WTC11 (cell line): ENCODE measurements around the gene INPP4B. TPM values are rescaled to one million over a fixed set of nuclear protein-coding genes. Genes with fewer than 3 reads are reported as not detected.

Experiments used
- ATAC-seq: fragments of 200-7000 bp; cut with Tn5 transposase; 2 replicates; pipeline ENCODE4 v1.10.0; 2021; ENCODE audit warnings: mild to moderate bottlenecking, moderate library complexity
- CTCF ChIA-PET: fragments of 300-600 bp; sonication (Branson Sonifier 250); formaldehyde crosslinking; loops from one replicate; lab custom pipeline; 2021; ENCODE audit warnings: antibody characterized with exemption; lab: Charles Lee
- POLR2A ChIA-PET: fragments of 350-600 bp; sonication (Branson Sonifier 250); formaldehyde crosslinking; loops from one replicate; lab custom pipeline; 2021; ENCODE audit warnings: antibody characterized with exemption; lab: Charles Lee
- DNase-seq: peaks from one replicate; pipeline ENCODE4 v3.0.0; 2021; ENCODE audit warnings: low spot score
- H3K27ac Mint-ChIP-seq: 2 replicates; pipeline ENCODE4 v1.8.0; 2021; ENCODE audit warnings: mixed read lengths
- H3K27me3 Mint-ChIP-seq: 2 replicates; pipeline ENCODE4 v1.8.0; 2021; ENCODE audit warnings: low read depth, mild to moderate bottlenecking, moderate library complexity, mixed read lengths
- H3K36me3 Mint-ChIP-seq: 2 replicates; pipeline ENCODE4 v1.8.0; 2021; ENCODE audit warnings: mixed read lengths
- H3K4me1 Mint-ChIP-seq: 2 replicates; pipeline ENCODE4 v1.8.0; 2022; ENCODE audit warnings: mixed read lengths
- H3K4me3 Mint-ChIP-seq: 2 replicates; pipeline ENCODE4 v1.8.0; 2021; ENCODE audit warnings: mild to moderate bottlenecking, moderate library complexity, mixed read lengths
- H3K9me3 Mint-ChIP-seq: 2 replicates; pipeline ENCODE4 v1.8.0; 2021; ENCODE audit warnings: mixed read lengths
- CREB1 ChIP-seq: sonication (generic); formaldehyde crosslinking; IDR thresholded peaks from 2 replicates; pipeline ENCODE4 v1.8.0; 2023; ENCODE audit warnings: mild to moderate bottlenecking, missing genetic modification reagents
- ELF4 ChIP-seq: sonication (generic); formaldehyde crosslinking; IDR thresholded peaks from 2 replicates; pipeline ENCODE4 v1.8.1; 2022; ENCODE audit warnings: low read depth, mild to moderate bottlenecking, moderate library complexity, missing genetic modification reagents
- EMX1 ChIP-seq: fragments of 250-450 bp; sonication (Bioruptor Pico); IDR thresholded peaks from 2 replicates; pipeline ENCODE4 v1.8.0; 2021; ENCODE audit warnings: mild to moderate bottlenecking
- FOXJ3 ChIP-seq: sonication (generic); formaldehyde crosslinking; IDR thresholded peaks from 2 replicates; pipeline ENCODE4 v1.9.0; 2021; ENCODE audit warnings: missing genetic modification reagents, mild to moderate bottlenecking, borderline replicate concordance
- GRHL2 ChIP-seq: fragments of 250-450 bp; sonication (Bioruptor Pico); IDR thresholded peaks from 2 replicates; pipeline ENCODE4 v1.8.0; 2022; ENCODE audit warnings: mild to moderate bottlenecking, moderate library complexity; ENCODE audit not compliant: insufficient replicate concordance, severe bottlenecking
- HMGA2 ChIP-seq: fragments of 250-450 bp; sonication (Bioruptor Pico); IDR thresholded peaks from 2 replicates; pipeline ENCODE4 v1.4.0; 2021; ENCODE audit warnings: mild to moderate bottlenecking, moderate library complexity
- IRF2 ChIP-seq: sonication (generic); formaldehyde crosslinking; IDR thresholded peaks from 2 replicates; pipeline ENCODE4 v1.8.0; 2022; ENCODE audit warnings: low read depth, missing genetic modification reagents, borderline replicate concordance
- NFATC4 ChIP-seq: fragments of 250-450 bp; sonication (Bioruptor Pico); IDR thresholded peaks from 2 replicates; pipeline ENCODE4 v1.9.0; 2021; ENCODE audit warnings: mild to moderate bottlenecking
- NR3C1 ChIP-seq: sonication (generic); formaldehyde crosslinking; conservative IDR thresholded peaks from 2 replicates; pipeline ENCODE4 v1.8.1; 2023; ENCODE audit warnings: low read depth, mild to moderate bottlenecking, missing genetic modification reagents
- PRRX2 ChIP-seq: fragments of 250-450 bp; sonication (Bioruptor Pico); IDR thresholded peaks from 2 replicates; pipeline ENCODE4 v1.8.0; 2021; ENCODE audit warnings: mild to moderate bottlenecking
- TCF7 ChIP-seq: sonication (generic); formaldehyde crosslinking; IDR thresholded peaks from 2 replicates; pipeline ENCODE4 v1.8.0; 2022; ENCODE audit warnings: mild to moderate bottlenecking, low read depth, missing genetic modification reagents, moderate library complexity
- TEAD4 ChIP-seq: sonication (generic); formaldehyde crosslinking; IDR thresholded peaks from 2 replicates; pipeline ENCODE4 v1.8.0; 2022; ENCODE audit warnings: mild to moderate bottlenecking, missing genetic modification reagents
- ZNF219 ChIP-seq: sonication (generic); formaldehyde crosslinking; IDR thresholded peaks from 2 replicates; pipeline ENCODE4 v1.8.0; 2023; ENCODE audit warnings: missing genetic modification reagents, mild to moderate bottlenecking, borderline replicate concordance
- ZNF232 ChIP-seq: sonication (generic); formaldehyde crosslinking; IDR thresholded peaks from 2 replicates; pipeline ENCODE4 v1.8.0; 2022; ENCODE audit warnings: mild to moderate bottlenecking, missing genetic modification reagents
- ZNF396 ChIP-seq: fragments of 250-450 bp; sonication (Bioruptor Pico); IDR thresholded peaks from 2 replicates; pipeline ENCODE4 v1.8.0; 2021; ENCODE audit warnings: mild to moderate bottlenecking, moderate library complexity, borderline replicate concordance
- ZNF416 ChIP-seq: fragments of 250-450 bp; sonication (Bioruptor Pico); IDR thresholded peaks from 2 replicates; pipeline ENCODE4 v1.9.0; 2021; ENCODE audit warnings: mild to moderate bottlenecking, inconsistent platforms
- total RNA-seq: library from RNA; stranded (reverse); gene quantifications from 3 replicates; pipeline ENCODE4 v1.2.3, GENCODE V29; 2021
- TF ChIP-seq, protein P1 (sequence below): sonication (generic); formaldehyde crosslinking; IDR thresholded peaks from 2 replicates; pipeline ENCODE4 v1.8.0; 2023; ENCODE audit warnings: missing genetic modification reagents, mild to moderate bottlenecking, borderline replicate concordance
- TF ChIP-seq, protein P2 (sequence below): fragments of 250-450 bp; sonication (Bioruptor Pico); IDR thresholded peaks from 2 replicates; pipeline ENCODE4 v1.9.0; 2021; ENCODE audit warnings: mild to moderate bottlenecking
- TF ChIP-seq, protein P3 (sequence below): sonication (generic); formaldehyde crosslinking; IDR thresholded peaks from 2 replicates; pipeline ENCODE4 v1.8.0; 2022; ENCODE audit warnings: mild to moderate bottlenecking, missing genetic modification reagents
- TF ChIP-seq, protein P4 (sequence below): sonication (generic); formaldehyde crosslinking; IDR thresholded peaks from 2 replicates; pipeline ENCODE4 v1.8.1; 2022; ENCODE audit warnings: low read depth, mild to moderate bottlenecking, moderate library complexity, missing genetic modification reagents, borderline replicate concordance
- TF ChIP-seq, protein P5 (sequence below): fragments of 200-600 bp; IDR thresholded peaks from 2 replicates; pipeline ENCODE4 v1.8.0; 2022; ENCODE audit warnings: antibody characterized with exemption
- TF ChIP-seq, protein P6 (sequence below): sonication (generic); formaldehyde crosslinking; IDR thresholded peaks from 2 replicates; pipeline ENCODE4 v1.8.0; 2022; ENCODE audit warnings: missing genetic modification reagents
- TF ChIP-seq, protein P7 (sequence below): sonication (generic); formaldehyde crosslinking; IDR thresholded peaks from 2 replicates; pipeline ENCODE4 v1.8.1; 2023; ENCODE audit warnings: mild to moderate bottlenecking, missing genetic modification reagents, moderate library complexity
- TF ChIP-seq, protein P8 (sequence below): sonication (generic); formaldehyde crosslinking; IDR thresholded peaks from 2 replicates; pipeline ENCODE4 v1.8.0; 2022; ENCODE audit warnings: mild to moderate bottlenecking, missing genetic modification reagents

INPP4B gene
- total RNA-seq, 1 experiment from 2014 or later: 0.92 TPM

DNA sequence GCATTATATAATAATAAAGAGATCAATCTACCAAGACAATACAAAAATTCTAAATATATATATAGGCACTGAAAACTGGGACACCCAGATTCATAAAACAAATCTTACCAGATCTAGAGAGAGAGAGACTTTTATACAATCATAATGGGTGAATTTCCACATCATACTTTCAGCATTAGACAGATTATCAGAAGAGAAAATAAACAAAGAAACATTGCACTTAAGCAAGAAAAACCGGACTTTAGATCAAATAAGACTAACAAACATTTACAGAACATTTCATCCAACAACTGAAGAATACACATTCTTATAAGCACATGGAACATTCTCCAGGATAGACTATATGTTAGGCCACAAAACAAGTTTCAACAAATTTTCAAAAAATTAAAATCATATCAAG lies 245.1 kb downstream of the INPP4B start (continued):
- TF ChIP-seq, protein P1, sequence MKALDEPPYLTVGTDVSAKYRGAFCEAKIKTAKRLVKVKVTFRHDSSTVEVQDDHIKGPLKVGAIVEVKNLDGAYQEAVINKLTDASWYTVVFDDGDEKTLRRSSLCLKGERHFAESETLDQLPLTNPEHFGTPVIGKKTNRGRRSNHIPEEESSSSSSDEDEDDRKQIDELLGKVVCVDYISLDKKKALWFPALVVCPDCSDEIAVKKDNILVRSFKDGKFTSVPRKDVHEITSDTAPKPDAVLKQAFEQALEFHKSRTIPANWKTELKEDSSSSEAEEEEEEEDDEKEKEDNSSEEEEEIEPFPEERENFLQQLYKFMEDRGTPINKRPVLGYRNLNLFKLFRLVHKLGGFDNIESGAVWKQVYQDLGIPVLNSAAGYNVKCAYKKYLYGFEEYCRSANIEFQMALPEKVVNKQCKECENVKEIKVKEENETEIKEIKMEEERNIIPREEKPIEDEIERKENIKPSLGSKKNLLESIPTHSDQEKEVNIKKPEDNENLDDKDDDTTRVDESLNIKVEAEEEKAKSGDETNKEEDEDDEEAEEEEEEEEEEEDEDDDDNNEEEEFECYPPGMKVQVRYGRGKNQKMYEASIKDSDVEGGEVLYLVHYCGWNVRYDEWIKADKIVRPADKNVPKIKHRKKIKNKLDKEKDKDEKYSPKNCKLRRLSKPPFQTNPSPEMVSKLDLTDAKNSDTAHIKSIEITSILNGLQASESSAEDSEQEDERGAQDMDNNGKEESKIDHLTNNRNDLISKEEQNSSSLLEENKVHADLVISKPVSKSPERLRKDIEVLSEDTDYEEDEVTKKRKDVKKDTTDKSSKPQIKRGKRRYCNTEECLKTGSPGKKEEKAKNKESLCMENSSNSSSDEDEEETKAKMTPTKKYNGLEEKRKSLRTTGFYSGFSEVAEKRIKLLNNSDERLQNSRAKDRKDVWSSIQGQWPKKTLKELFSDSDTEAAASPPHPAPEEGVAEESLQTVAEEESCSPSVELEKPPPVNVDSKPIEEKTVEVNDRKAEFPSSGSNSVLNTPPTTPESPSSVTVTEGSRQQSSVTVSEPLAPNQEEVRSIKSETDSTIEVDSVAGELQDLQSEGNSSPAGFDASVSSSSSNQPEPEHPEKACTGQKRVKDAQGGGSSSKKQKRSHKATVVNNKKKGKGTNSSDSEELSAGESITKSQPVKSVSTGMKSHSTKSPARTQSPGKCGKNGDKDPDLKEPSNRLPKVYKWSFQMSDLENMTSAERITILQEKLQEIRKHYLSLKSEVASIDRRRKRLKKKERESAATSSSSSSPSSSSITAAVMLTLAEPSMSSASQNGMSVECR (CRISPR knock-in tag): no peak
- TF ChIP-seq HMGA2 (no peak), ZNF219 (CRISPR knock-in tag) (no peak), TCF7 (CRISPR knock-in tag) (no peak), FOXJ3 (CRISPR knock-in tag) (no peak)
- TF ChIP-seq, protein P2, sequence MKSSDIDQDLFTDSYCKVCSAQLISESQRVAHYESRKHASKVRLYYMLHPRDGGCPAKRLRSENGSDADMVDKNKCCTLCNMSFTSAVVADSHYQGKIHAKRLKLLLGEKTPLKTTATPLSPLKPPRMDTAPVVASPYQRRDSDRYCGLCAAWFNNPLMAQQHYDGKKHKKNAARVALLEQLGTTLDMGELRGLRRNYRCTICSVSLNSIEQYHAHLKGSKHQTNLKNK (CRISPR knock-in tag): no peak

DNA sequence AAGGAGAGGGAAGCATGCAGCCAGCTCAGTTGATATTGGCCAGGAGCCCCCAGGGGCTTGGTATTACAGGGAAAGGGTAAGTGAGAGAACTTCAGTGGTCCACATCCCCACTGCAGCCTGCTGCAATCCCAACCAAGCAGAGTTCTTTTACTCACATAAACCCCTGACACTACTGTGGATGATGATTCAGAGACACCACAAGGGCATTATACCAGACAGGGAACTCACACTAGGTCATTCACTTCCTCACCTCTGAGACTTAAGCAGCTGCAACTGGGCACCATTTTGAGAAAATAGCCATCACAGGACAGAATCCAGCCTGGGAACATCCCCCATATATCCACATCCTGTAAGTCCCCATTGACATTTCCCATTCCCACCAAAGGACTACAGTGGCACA lies 248.0 kb downstream of the INPP4B start:
- Mint-ChIP-seq H3K4me1 (no peaks in the 10 kb centered on the region), H3K36me3 (peaks cover 7% of the 10 kb centered on the region; the same call in 1 of the 2 replicates), H3K27me3 (no peaks in the 10 kb centered on the region; the same call in 1 of the 2 replicates), H3K9me3 (peaks cover 16% of the 10 kb centered on the region), H3K27ac (no peak overlapping the region), H3K4me3 (no peak overlapping the region)
- DNase-seq (no peak), ATAC-seq (no peak)
- POLR2A ChIA-PET: no interaction called here
- CTCF ChIA-PET: no interaction called here
- no peak for TF ChIP-seq IRF2 (CRISPR knock-in tag)
- TF ChIP-seq ZNF396 (CRISPR knock-in tag): no peak
- no peak for TF ChIP-seq NFATC4 (CRISPR knock-in tag)
- TF ChIP-seq NR3C1 (CRISPR knock-in tag): no peak
- TF ChIP-seq ZNF232 (CRISPR knock-in tag): no peak
- TF ChIP-seq GRHL2 (CRISPR knock-in tag): no peak
- TF ChIP-seq ZNF416 (CRISPR knock-in tag): no peak
- TF ChIP-seq TEAD4 (CRISPR knock-in tag): no peak
- TF ChIP-seq, protein P3, sequence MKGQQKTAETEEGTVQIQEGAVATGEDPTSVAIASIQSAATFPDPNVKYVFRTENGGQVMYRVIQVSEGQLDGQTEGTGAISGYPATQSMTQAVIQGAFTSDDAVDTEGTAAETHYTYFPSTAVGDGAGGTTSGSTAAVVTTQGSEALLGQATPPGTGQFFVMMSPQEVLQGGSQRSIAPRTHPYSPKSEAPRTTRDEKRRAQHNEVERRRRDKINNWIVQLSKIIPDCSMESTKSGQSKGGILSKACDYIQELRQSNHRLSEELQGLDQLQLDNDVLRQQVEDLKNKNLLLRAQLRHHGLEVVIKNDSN (CRISPR knock-in tag): no peak
- TF ChIP-seq, protein P4, sequence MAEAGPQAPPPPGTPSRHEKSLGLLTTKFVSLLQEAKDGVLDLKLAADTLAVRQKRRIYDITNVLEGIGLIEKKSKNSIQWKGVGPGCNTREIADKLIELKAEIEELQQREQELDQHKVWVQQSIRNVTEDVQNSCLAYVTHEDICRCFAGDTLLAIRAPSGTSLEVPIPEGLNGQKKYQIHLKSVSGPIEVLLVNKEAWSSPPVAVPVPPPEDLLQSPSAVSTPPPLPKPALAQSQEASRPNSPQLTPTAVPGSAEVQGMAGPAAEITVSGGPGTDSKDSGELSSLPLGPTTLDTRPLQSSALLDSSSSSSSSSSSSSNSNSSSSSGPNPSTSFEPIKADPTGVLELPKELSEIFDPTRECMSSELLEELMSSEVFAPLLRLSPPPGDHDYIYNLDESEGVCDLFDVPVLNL (CRISPR knock-in tag): no peak
- TF ChIP-seq, protein P5, sequence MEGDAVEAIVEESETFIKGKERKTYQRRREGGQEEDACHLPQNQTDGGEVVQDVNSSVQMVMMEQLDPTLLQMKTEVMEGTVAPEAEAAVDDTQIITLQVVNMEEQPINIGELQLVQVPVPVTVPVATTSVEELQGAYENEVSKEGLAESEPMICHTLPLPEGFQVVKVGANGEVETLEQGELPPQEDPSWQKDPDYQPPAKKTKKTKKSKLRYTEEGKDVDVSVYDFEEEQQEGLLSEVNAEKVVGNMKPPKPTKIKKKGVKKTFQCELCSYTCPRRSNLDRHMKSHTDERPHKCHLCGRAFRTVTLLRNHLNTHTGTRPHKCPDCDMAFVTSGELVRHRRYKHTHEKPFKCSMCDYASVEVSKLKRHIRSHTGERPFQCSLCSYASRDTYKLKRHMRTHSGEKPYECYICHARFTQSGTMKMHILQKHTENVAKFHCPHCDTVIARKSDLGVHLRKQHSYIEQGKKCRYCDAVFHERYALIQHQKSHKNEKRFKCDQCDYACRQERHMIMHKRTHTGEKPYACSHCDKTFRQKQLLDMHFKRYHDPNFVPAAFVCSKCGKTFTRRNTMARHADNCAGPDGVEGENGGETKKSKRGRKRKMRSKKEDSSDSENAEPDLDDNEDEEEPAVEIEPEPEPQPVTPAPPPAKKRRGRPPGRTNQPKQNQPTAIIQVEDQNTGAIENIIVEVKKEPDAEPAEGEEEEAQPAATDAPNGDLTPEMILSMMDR: no peak
- TF ChIP-seq EMX1 (CRISPR knock-in tag): no peak
- TF ChIP-seq, protein P6, sequence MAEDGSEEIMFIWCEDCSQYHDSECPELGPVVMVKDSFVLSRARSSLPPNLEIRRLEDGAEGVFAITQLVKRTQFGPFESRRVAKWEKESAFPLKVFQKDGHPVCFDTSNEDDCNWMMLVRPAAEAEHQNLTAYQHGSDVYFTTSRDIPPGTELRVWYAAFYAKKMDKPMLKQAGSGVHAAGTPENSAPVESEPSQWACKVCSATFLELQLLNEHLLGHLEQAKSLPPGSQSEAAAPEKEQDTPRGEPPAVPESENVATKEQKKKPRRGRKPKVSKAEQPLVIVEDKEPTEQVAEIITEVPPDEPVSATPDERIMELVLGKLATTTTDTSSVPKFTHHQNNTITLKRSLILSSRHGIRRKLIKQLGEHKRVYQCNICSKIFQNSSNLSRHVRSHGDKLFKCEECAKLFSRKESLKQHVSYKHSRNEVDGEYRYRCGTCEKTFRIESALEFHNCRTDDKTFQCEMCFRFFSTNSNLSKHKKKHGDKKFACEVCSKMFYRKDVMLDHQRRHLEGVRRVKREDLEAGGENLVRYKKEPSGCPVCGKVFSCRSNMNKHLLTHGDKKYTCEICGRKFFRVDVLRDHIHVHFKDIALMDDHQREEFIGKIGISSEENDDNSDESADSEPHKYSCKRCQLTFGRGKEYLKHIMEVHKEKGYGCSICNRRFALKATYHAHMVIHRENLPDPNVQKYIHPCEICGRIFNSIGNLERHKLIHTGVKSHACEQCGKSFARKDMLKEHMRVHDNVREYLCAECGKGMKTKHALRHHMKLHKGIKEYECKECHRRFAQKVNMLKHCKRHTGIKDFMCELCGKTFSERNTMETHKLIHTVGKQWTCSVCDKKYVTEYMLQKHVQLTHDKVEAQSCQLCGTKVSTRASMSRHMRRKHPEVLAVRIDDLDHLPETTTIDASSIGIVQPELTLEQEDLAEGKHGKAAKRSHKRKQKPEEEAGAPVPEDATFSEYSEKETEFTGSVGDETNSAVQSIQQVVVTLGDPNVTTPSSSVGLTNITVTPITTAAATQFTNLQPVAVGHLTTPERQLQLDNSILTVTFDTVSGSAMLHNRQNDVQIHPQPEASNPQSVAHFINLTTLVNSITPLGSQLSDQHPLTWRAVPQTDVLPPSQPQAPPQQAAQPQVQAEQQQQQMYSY: no peak
- TF ChIP-seq, protein P7, sequence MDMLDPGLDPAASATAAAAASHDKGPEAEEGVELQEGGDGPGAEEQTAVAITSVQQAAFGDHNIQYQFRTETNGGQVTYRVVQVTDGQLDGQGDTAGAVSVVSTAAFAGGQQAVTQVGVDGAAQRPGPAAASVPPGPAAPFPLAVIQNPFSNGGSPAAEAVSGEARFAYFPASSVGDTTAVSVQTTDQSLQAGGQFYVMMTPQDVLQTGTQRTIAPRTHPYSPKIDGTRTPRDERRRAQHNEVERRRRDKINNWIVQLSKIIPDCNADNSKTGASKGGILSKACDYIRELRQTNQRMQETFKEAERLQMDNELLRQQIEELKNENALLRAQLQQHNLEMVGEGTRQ (CRISPR knock-in tag): no peak
- TF ChIP-seq ELF4 (CRISPR knock-in tag): no peak
- no peak for TF ChIP-seq CREB1
- no peak for TF ChIP-seq PRRX2 (CRISPR knock-in tag)
- TF ChIP-seq, protein P8, sequence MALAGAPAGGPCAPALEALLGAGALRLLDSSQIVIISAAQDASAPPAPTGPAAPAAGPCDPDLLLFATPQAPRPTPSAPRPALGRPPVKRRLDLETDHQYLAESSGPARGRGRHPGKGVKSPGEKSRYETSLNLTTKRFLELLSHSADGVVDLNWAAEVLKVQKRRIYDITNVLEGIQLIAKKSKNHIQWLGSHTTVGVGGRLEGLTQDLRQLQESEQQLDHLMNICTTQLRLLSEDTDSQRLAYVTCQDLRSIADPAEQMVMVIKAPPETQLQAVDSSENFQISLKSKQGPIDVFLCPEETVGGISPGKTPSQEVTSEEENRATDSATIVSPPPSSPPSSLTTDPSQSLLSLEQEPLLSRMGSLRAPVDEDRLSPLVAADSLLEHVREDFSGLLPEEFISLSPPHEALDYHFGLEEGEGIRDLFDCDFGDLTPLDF: no peak
